Measurements from ENCODE around the gene ANKIB1.

DNA sequence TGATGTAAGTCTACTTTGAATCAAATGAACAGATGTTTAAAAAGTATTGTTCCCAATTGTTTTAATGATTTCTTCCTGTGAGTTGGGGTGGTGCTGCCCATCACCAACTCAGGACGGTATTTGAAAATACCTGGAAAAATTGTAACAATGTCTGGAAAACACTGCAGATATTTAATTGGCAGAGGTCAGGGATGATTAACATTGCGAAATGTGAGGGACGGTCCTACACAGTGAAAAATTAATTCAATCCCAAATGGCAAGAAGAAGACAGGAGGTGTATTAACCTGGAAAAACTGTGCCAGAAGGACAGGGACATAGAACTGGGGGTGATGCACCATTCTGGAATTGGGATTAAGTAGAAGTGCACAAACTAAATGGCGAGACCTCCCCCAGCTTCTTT is 29.6 kb downstream of the ANKIB1 start:
- TF ChIP-seq POLR2AphosphoS5 (IDR thresholded peaks at IDR 0.05; ENCODE audit: borderline replicate concordance, low read depth, low read length) (no peak), EZH2 (IDR thresholded peaks at IDR 0.05) (no peak)

All from SK-N-MC (cell line).